22Rv1 (cell line): ENCODE data around the gene VDAC2.

Source experiments
- ZFX ChIP-seq: fragments of 450-650 bp; IDR thresholded peaks from 2 replicates; pipeline ENCODE4 v1.6.1; 2017; ENCODE audit warnings: antibody characterized with exemption, borderline replicate concordance
- TF ChIP-seq, protein P1 (sequence below): fragments of 450-650 bp; IDR thresholded peaks from 2 replicates; pipeline ENCODE4 v1.5.1; 2017; ENCODE audit warnings: mild to moderate bottlenecking

DNA sequence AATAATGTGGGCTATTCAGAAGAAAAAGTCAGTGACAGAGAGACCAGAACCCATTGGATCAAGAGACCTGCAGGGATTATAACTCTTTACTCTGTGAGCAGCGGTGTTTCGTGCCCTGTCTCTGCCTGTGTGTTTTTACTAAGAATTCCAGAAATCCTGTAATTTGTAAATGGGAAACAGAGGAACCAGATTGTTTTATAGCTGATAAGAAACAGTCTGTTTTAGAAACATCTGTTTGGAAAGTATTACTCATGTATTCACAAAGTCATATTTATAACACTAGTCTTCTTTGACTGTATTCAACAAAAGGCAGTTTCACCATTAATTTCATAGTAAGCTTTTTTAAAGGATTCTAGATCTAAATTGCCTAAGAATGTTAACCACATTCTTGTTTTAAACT, 30.0 kb upstream of the VDAC2 start:
- TF ChIP-seq, protein P1, sequence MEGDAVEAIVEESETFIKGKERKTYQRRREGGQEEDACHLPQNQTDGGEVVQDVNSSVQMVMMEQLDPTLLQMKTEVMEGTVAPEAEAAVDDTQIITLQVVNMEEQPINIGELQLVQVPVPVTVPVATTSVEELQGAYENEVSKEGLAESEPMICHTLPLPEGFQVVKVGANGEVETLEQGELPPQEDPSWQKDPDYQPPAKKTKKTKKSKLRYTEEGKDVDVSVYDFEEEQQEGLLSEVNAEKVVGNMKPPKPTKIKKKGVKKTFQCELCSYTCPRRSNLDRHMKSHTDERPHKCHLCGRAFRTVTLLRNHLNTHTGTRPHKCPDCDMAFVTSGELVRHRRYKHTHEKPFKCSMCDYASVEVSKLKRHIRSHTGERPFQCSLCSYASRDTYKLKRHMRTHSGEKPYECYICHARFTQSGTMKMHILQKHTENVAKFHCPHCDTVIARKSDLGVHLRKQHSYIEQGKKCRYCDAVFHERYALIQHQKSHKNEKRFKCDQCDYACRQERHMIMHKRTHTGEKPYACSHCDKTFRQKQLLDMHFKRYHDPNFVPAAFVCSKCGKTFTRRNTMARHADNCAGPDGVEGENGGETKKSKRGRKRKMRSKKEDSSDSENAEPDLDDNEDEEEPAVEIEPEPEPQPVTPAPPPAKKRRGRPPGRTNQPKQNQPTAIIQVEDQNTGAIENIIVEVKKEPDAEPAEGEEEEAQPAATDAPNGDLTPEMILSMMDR = no peak
- no peak for TF ChIP-seq ZFX
